Effector memory CD4-positive, alpha-beta T cell (primary cell): ENCODE results near the gene FLOT2.

ENCODE experiments used
- DNase-seq, 3 donors: peaks; one replicate each; pipeline ENCODE4 v3.0.0-alpha.2; 2020
- H3K27ac ChIP-seq: 2 replicates; pipeline ENCODE4 v1.7.0; 2013; ENCODE audit warnings: mild to moderate bottlenecking, low read length, moderate library complexity; ENCODE audit not compliant: insufficient read depth, poor library complexity, severe bottlenecking
- H3K27me3 ChIP-seq: replicated peaks from 2 replicates; pipeline ENCODE4 v1.7.0; 2013; ENCODE audit warnings: mild to moderate bottlenecking, low read length; ENCODE audit not compliant: insufficient read depth, control insufficient read depth, poor library complexity, severe bottlenecking
- H3K36me3 ChIP-seq: 2 replicates; pipeline ENCODE4 v1.7.0; 2013; ENCODE audit warnings: mild to moderate bottlenecking, low read length, moderate library complexity; ENCODE audit not compliant: control insufficient read depth, insufficient read depth
- H3K4me1 ChIP-seq: 2 replicates; pipeline ENCODE4 v1.7.0; 2013; ENCODE audit warnings: low read length, mild to moderate bottlenecking; ENCODE audit not compliant: control insufficient read depth, insufficient read depth, poor library complexity, severe bottlenecking
- H3K4me3 ChIP-seq: 2 replicates; pipeline ENCODE4 v1.7.0; 2013; ENCODE audit warnings: low read length, low read depth, mild to moderate bottlenecking; ENCODE audit not compliant: insufficient read depth, poor library complexity, severe bottlenecking
- H3K9me3 ChIP-seq: 2 replicates; pipeline ENCODE4 v1.7.0; 2013; ENCODE audit warnings: mild to moderate bottlenecking, low read length, moderate library complexity; ENCODE audit not compliant: control insufficient read depth
- total RNA-seq, 3 donors: gene quantifications; one replicate each; lab custom pipeline; 2026; lab: John Stamatoyannopoulos, UW

The FLOT2 gene, protein sequence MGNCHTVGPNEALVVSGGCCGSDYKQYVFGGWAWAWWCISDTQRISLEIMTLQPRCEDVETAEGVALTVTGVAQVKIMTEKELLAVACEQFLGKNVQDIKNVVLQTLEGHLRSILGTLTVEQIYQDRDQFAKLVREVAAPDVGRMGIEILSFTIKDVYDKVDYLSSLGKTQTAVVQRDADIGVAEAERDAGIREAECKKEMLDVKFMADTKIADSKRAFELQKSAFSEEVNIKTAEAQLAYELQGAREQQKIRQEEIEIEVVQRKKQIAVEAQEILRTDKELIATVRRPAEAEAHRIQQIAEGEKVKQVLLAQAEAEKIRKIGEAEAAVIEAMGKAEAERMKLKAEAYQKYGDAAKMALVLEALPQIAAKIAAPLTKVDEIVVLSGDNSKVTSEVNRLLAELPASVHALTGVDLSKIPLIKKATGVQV
- 87.4 to 131 (median 93.5) reads per million in 3 donors for total RNA-seq

DNA sequence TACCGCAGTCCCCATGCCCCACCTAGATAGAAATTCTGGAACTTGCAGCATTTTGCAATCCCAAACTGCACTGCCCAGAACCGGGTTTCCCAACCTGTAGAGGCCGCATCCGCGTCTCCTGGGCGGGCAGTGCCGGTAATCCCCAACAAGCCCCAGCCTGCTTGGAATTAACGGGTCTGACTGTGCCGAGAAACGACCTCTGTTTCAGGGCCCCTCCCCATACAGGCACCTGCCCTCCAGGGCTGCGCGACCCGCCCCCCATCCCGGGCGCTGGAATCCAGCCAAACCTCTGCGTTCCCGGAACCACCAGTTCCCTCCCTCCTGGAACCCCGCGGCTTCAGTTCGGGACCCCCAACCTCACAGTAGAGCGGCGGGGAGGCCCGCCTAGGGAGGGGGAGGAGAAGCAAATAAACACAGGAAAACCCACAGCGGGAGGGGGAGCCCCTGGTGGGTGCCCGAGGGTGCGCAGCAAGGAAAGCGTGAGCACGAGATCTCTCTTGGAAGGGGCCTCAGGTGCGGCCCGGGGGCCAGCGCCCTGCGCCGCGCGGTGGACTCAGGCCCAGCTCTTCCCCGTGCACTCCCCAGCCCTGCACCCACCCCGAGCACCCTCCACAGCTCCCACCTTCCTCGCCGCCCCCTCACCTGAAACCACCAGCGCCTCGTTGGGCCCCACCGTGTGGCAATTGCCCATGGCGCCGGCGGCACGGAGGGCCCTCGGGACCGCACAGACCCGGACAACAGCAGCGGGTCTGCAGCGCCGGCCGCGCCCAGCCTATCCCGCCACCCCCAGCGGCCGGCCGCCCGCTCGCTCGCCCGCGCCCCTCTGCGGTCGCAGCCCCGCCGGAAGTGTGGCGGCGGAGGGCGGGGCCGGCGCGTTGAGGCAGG lies at the start of gene FLOT2:
Gene FLOT2 (minus strand): TSS at position 850 of the 885 bp plus-strand sequence. CDS start 159 bp downstream, at position 691.
- no peaks in the 10 kb centered on the region for H3K9me3 ChIP-seq
- H3K4me3 ChIP-seq: peak within 1 kb of the TSS; percentile 96
- peak; percentile 34 to 56 (median 54) for DNase-seq
- peaks cover 50% of the 10 kb centered on the region for H3K4me1 ChIP-seq
- no peaks in the 10 kb centered on the region for H3K27me3 ChIP-seq
- no peaks in the 10 kb centered on the region for H3K36me3 ChIP-seq
- H3K27ac ChIP-seq: peak within 1 kb of the TSS; percentile 89

DNA sequence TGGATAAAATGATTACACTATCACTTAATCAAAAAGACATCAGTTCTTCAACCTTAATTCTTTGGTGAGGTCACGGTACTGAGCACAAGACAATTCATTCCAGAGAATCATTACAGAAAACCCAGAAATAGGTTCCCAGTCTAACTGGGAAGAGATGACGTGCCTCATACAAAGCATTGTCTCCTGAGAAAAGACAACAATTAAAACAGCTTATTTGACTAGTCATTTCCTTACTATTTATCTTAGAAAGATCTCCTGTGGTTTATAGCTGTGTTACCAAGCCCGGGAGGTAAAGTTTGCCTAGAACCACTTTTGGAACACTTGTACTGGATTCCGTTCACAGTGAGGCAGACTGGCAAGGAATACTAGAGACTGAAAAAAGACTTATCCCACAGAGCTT lies 48.7 kb upstream of the FLOT2 start:
- H3K4me1 ChIP-seq: peaks cover 28% of the 10 kb centered on the region

DNA sequence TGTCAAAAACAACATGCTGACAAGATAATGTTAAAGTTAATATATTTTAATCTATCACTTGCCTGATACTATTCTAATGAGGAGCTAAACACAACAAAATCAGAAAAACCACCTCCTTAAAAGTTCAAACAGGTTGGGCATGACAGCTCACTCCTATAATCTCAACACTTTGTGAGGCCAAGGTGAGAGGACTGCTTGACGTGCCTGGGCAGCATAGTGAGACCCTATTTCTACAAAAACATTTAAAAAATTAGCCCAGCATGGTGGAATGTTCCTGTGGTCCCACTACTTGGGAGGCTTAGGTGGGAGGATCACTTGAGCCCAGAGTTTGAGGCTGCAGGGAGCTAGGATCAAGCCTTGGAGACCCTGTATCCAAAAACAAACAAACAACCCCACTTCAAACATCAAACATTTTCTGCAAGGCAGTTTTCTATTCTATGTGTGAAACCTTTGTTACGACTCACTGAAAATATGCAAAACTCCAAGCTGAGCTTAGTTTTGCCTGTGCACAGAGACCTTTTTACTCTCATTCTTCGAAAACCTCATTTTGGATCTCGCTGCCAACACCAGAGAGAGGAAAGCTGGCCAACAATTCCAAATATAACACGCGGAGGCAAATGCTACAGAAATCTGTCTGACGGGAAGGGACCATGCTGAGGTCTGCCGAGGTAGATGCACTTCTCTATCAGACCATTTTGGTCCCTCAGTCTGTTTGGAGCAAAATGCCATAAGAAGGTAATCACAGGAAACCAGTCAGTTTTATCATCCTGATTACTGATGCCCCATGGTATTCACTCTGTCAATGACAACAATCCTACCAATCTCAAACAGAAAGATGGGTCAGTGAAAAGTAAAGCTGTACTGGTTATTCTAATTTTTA lies 47.6 kb upstream of the FLOT2 start:
- Histone ChIP-seq H3K27ac (no peak overlapping the region), H3K36me3 (peaks cover 8% of the 10 kb centered on the region), H3K27me3 (no peaks in the 10 kb centered on the region), H3K4me1 (peaks cover 34% of the 10 kb centered on the region), H3K4me3 (no peak overlapping the region), H3K9me3 (no peaks in the 10 kb centered on the region)
- no peak for DNase-seq

More for the DNA sequence above, 48.7 kb upstream of the FLOT2 start:
- no peaks in the 10 kb centered on the region for H3K9me3 ChIP-seq
- H3K27ac ChIP-seq: peak overlapping the region; percentile 21
- H3K27me3 ChIP-seq: no peaks in the 10 kb centered on the region
- peaks cover 8% of the 10 kb centered on the region for H3K36me3 ChIP-seq
- DNase-seq: peak in 1 of 3 donors; percentile 9
- no peak overlapping the region for H3K4me3 ChIP-seq

DNA sequence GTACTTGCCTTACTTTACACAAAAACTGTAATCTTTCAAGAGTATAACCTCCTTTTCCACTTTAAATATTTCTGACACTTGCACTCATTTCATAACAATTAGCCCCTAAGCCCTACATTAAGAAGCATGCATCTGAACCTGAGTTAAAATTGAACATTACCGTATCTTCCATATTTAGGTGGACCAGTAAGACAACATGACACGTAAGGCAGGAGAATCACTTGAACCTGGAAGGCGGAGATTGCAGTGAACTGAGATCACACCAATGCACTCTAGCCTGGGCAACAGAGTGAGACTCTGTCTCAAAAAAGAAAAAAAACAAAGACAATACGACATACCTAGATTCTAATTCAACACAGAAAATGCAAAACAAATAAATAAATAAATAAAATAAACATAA lies 46.8 kb upstream of the FLOT2 start:
- H3K4me1 ChIP-seq: peaks cover 38% of the 10 kb centered on the region
- H3K9me3 ChIP-seq: no peaks in the 10 kb centered on the region
- DNase-seq: no peak
- H3K27me3 ChIP-seq: no peaks in the 10 kb centered on the region
- H3K36me3 ChIP-seq: peaks cover 12% of the 10 kb centered on the region
- H3K27ac ChIP-seq: no peak overlapping the region
- H3K4me3 ChIP-seq: no peak overlapping the region

DNA sequence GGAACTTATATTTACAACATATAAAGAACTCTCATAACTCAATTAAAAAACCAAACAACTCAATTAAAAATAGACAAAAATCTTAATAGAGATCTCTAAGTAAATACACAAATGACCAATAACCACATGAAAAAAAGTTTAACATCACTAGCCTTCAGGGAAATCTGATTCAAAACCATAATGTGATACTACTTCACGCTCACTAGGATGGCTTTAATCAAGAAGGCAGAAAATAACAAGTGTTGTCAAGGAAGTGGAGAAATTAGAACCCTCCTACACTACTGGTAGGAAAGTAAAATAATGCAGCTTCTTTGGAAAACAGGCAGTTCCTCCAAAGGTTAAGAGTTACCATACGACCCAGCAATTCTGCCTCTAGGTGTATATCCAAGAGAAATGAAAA lies 45.4 kb upstream of the FLOT2 start:
- H3K27me3 ChIP-seq: no peaks in the 10 kb centered on the region
- no peaks in the 10 kb centered on the region for H3K9me3 ChIP-seq
- H3K27ac ChIP-seq: no peak overlapping the region
- H3K36me3 ChIP-seq: peaks cover 18% of the 10 kb centered on the region
- no peak overlapping the region for H3K4me3 ChIP-seq
- peaks cover 30% of the 10 kb centered on the region for H3K4me1 ChIP-seq
- DNase-seq: no peak

DNA sequence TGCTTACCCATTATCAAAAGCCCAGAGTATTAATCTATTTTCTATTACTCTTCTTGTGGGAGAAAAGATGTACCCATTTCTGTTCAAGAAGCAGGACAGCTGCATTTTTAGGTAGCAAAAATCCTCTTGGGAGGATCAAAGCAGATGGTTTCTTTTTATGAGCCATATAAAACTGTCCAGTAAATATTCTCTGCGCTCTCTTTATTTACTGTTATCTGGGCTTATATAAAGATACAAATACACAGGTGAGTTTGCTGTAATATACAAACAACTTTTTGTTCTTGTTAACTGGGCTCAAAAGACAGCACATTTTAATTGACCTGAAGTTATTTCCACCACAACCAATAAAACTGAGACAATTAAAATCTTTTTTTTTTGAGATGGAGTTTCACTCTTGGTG lies 43.7 kb upstream of the FLOT2 start:
- Histone ChIP-seq H3K4me3 (no peak overlapping the region), H3K27me3 (no peaks in the 10 kb centered on the region), H3K4me1 (peaks cover 29% of the 10 kb centered on the region), H3K27ac (no peak overlapping the region), H3K9me3 (no peaks in the 10 kb centered on the region), H3K36me3 (peaks cover 18% of the 10 kb centered on the region)
- no peak for DNase-seq

DNA sequence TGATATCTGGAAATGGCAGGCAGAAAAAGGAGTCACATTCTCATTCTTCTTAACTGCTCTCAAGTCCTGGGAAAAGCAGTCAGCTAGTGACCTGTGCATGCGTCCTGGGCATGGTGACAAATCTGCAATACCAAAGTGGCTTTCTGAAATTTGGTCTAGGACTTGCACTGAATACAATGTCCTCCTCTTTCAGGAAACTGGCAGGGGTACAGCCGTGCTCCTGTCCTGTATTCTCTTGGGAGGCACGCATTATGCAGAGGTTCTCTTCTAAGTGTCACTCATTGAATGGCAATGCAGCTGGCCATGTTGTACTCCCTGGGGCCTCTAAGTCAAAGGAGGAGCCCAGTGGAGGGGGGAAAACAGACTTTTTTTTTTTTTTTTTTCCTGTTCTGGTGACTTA lies 43.1 kb upstream of the FLOT2 start:
- no peak overlapping the region for H3K27ac ChIP-seq
- no peaks in the 10 kb centered on the region for H3K27me3 ChIP-seq
- no peak overlapping the region for H3K4me3 ChIP-seq
- no peaks in the 10 kb centered on the region for H3K9me3 ChIP-seq
- H3K36me3 ChIP-seq: peaks cover 18% of the 10 kb centered on the region
- DNase-seq: no peak
- H3K4me1 ChIP-seq: peaks cover 25% of the 10 kb centered on the region

DNA sequence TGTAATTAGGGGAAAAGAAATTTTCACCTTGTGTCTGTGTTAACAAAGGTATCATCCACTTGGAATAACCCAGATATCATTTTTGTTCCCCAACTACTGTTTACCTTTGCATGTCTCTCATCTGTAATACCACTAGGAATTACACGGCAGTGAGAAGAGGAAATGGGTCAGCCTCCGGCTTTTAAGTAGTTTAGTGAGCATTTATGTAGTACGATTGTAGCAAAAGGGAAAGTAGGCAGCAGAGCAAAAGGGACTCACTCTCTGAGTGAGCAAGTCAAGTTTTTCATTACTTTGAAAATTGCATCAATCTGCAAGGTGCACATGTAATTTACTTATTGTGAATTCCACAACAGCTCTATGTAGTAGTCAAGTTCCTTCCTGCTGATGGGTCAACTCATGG lies 42.6 kb upstream of the FLOT2 start:
- Histone ChIP-seq H3K4me1 (peaks cover 22% of the 10 kb centered on the region), H3K9me3 (no peaks in the 10 kb centered on the region), H3K27ac (no peak overlapping the region), H3K36me3 (peaks cover 18% of the 10 kb centered on the region), H3K27me3 (no peaks in the 10 kb centered on the region), H3K4me3 (no peak overlapping the region)
- DNase-seq: no peak

DNA sequence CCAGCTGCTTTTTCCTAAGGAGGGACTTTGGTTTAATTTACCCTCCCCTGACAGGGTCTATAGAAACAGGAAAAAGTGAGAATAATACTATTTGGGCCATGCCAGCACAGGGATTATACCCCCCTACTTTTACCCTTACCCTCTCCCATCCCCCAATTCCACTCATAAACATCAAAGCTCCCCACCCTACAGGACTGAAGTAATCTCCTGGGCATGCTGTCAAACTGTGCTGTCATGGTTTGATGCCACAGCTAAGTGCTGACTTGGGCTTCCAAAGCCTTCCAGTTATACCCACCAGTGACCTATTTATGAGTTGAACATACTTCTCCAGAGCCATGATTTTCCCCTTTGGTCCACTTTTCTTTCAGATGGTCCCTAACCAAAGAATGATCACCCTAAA lies 41.0 kb upstream of the FLOT2 start:
- Histone ChIP-seq H3K9me3 (no peaks in the 10 kb centered on the region), H3K27me3 (no peaks in the 10 kb centered on the region), H3K36me3 (peaks cover 18% of the 10 kb centered on the region), H3K4me1 (peaks cover 22% of the 10 kb centered on the region), H3K4me3 (no peak overlapping the region), H3K27ac (no peak overlapping the region)
- no peak for DNase-seq
